ENCODE measurements around the gene ZFPM1. TPM values are rescaled to one million over a fixed set of nuclear protein-coding genes. Genes with fewer than 3 reads are reported as not detected.

ZFPM1 gene
- total and polyA plus RNA-seq, 2 of the 8 experiments (the other 6 are each of a cell fraction or from before 2014, with no cell fraction given) = 0.74 to 4.8 TPM

GRCh38 chr16:88561485-88562359 lies 108.6 kb downstream of the ZFPM1 start (continued):
- TF ChIP-seq CHD7 (IDR thresholded peaks at IDR 0.05; ENCODE audit: insufficient replicate concordance, low read length) = no peak
- no peak for TF ChIP-seq CHD2 (IDR thresholded peaks at IDR 0.05; ENCODE audit: low read length)
- no peak for TF ChIP-seq RBBP5 (IDR thresholded peaks at IDR 0.05; ENCODE audit: borderline replicate concordance, low read depth, low read length)
- TF ChIP-seq HDAC2 (IDR thresholded peaks at IDR 0.05; ENCODE audit: borderline replicate concordance in 1 of 2, low read depth in 2 of 2, low read length in 2 of 2) = no peak
- no peak for TF ChIP-seq SIX5 (IDR thresholded peaks at IDR 0.05; ENCODE audit: low read depth, low read length)
- 0 out of 2 replicates have a peak, but pooled peaks have one; percentile 33 for TF ChIP-seq TEAD4 (IDR thresholded peaks at IDR 0.05; ENCODE audit: low read depth, low read length)
- TF ChIP-seq ATF2 (IDR thresholded peaks at IDR 0.05; ENCODE audit: low read length) = no peak
